ENCODE data around the gene TLK1. TPM values are rescaled to one million over a fixed set of nuclear protein-coding genes. Genes with fewer than 3 reads are reported as not detected.
"Not testable (repeated sequence)": the region's sequence is repeated elsewhere in the genome, so short reads cannot be mapped to it uniquely, and the experiment has no call there.

TLK1 gene
- polyA plus RNA-seq, 1 of the 3 experiments (the other 2 are of a cell fraction), result 4.8 TPM

DNA sequence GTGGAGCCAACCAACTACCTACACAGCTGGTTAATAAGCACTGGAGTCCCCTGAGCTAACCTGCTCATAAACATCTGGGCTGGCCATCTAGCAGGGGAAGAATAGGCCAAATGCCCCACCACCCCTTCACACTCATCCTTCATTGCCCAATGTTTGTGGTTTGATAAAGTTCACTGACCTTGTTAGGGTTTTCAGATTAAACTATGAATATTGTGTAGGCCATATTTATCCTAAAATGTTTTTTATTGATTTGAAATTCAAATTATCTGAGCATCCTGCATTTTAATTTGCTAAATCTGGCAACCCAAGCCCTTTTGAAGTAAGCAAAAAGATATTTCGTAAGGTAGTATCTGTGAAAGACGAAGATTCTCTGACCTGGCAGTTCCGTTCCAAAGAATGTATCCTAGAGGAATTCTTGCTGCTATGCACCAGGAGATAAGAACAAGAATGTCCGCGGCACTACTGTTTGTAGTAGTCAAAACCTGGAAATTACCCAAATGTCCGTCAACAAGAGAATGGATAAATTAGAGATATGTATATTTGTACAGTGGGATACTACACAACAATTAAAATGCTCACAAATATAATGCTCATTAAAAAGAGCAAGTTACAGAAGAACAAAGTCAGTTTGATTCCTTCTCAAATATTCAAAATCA lies 5.8 kb upstream of the TLK1 start (continued):
- TF ChIP-seq, protein P1, sequence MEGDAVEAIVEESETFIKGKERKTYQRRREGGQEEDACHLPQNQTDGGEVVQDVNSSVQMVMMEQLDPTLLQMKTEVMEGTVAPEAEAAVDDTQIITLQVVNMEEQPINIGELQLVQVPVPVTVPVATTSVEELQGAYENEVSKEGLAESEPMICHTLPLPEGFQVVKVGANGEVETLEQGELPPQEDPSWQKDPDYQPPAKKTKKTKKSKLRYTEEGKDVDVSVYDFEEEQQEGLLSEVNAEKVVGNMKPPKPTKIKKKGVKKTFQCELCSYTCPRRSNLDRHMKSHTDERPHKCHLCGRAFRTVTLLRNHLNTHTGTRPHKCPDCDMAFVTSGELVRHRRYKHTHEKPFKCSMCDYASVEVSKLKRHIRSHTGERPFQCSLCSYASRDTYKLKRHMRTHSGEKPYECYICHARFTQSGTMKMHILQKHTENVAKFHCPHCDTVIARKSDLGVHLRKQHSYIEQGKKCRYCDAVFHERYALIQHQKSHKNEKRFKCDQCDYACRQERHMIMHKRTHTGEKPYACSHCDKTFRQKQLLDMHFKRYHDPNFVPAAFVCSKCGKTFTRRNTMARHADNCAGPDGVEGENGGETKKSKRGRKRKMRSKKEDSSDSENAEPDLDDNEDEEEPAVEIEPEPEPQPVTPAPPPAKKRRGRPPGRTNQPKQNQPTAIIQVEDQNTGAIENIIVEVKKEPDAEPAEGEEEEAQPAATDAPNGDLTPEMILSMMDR (IDR thresholded peaks at IDR 0.05), result no peak
- TF ChIP-seq RXRA (IDR thresholded peaks at IDR 0.05; ENCODE audit: borderline replicate concordance, low read depth) (no peak), JUND (IDR thresholded peaks at IDR 0.05) (no peak)

DNA sequence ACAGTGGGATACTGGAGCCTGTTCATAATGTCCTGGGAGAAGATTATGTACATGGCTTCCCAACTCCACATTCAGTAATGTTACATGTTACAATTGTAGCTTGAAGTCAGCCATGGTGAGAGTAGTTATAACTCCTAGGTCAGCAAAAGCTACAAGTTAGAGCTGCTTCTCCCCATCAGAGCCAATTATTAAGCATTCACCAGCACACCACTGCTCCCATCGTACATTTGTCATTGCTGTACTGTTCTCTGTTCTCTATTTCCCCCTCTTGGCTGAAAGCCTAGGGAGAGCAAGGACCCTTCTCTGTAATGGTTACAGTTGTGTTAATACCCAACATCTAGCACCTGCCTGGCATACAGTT lies 5.3 kb upstream of the TLK1 start:
- TF ChIP-seq YY1 (IDR thresholded peaks at IDR 0.05; ENCODE audit: low read depth), result no peak
- TF ChIP-seq ELF1 (IDR thresholded peaks at IDR 0.05), result no peak
- Histone ChIP-seq H3K9me3 (no peaks in the 10 kb centered on the region), H3K27me3 (ENCODE audit: insufficient read depth) (no peaks in the 10 kb centered on the region), H3K9me2 (no peaks in the 10 kb centered on the region), H3K4me1 (ENCODE audit: control insufficient read depth in 1 of 2, insufficient read depth in 2 of 2, low read depth in 1 of 2, low read length in 1 of 2) (0 out of 4 replicates have a peak, but pooled peaks cover 0 to 4% of the 10 kb centered on the region in 2 experiments), H2AFZ (ENCODE audit: low read depth) (no peak overlapping the region), H3K27ac (ENCODE audit: low read depth in 2 of 2, low read length in 1 of 2) (no peak overlapping the region), H3K79me2 (ENCODE audit: insufficient read depth) (no peaks in the 10 kb centered on the region; the same call in 1 of the 2 replicates), H3K9ac (no peak overlapping the region), H4K20me1 (ENCODE audit: insufficient read depth) (no peaks in the 10 kb centered on the region), H3K4me2 (no peak overlapping the region), H3K4me3 (ENCODE audit: low read depth in 2 of 2, low read length in 1 of 2) (no peak overlapping the region), H3F3A (replicated peaks; ENCODE audit: insufficient read depth) (peaks cover 13% of the 10 kb centered on the region), H3K36me3 (replicated peaks in 1 of 2; ENCODE audit: control insufficient read depth in 1 of 2, insufficient read depth in 2 of 2, low read length in 1 of 2) (no peaks in the 10 kb centered on the region)
- CTCF ChIA-PET, result interaction anchor here (0.6 kb wide), 1 partner anchor 101 kb away, joined by 4 read pairs; no protein-coding TSS in a partner anchor
- DNase-seq, result no peak
- 94% methylated on average over 1 of the region's 1 CpG for WGBS (ENCODE audit: low lambda C conversion rate)
- POLR2A ChIA-PET, result no interaction called here

DNA sequence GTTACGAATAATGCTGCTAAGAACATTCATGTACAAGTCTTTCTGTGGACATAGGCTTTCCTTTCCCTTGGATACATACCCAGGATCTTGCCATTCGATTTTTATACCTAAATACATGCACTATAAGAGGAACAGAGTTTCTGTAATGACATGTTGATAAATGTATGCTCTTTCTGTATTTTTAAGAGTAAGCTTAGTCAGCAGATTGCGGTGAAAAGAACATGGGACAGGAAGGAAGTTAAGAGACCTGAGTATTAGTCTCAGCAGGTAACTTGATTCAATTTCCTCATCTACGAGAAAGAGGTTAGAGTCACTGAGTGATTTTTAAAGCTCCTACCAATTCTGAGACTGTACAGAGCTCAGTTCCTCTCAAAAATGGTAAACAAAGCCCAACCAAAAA lies 2.6 kb upstream of the TLK1 start:
- Histone ChIP-seq H4K20me1 (ENCODE audit: insufficient read depth) (peaks cover 9% of the 10 kb centered on the region), H3F3A (replicated peaks; ENCODE audit: insufficient read depth) (peaks cover 22% of the 10 kb centered on the region), H3K9ac (no peak overlapping the region), H3K9me2 (no peaks in the 10 kb centered on the region), H3K27me3 (ENCODE audit: insufficient read depth) (no peaks in the 10 kb centered on the region), H3K9me3 (no peaks in the 10 kb centered on the region), H3K4me1 (ENCODE audit: control insufficient read depth in 1 of 2, insufficient read depth in 2 of 2, low read depth in 1 of 2, low read length in 1 of 2) (peaks cover 3 to 6% of the 10 kb centered on the region in 2 experiments; a peak in 2 of 4 replicates), H3K4me3 (ENCODE audit: low read depth in 2 of 2, low read length in 1 of 2) (no peak overlapping the region), H3K27ac (ENCODE audit: low read depth in 2 of 2, low read length in 1 of 2) (no peak overlapping the region), H2AFZ (ENCODE audit: low read depth) (no peak overlapping the region), H3K79me2 (ENCODE audit: insufficient read depth) (peaks cover 16% of the 10 kb centered on the region), H3K36me3 (replicated peaks in 1 of 2; ENCODE audit: control insufficient read depth in 1 of 2, insufficient read depth in 2 of 2, low read length in 1 of 2) (no peaks in the 10 kb centered on the region), H3K4me2 (no peak overlapping the region)
- TF ChIP-seq RXRA (IDR thresholded peaks at IDR 0.05; ENCODE audit: borderline replicate concordance, low read depth) (no peak), TAF1 (IDR thresholded peaks at IDR 0.05; ENCODE audit: borderline replicate concordance, low read depth, low read length) (no peak), RAD21 (IDR thresholded peaks at IDR 0.05; ENCODE audit: low read length) (no peak), TEAD4 (IDR thresholded peaks at IDR 0.05; ENCODE audit: borderline replicate concordance, insufficient read depth) (no peak), GATA2 (CRISPR knock-in tag; IDR thresholded peaks at IDR 0.05) (no peak)
- POLR2A ChIA-PET, result no interaction called here
- no peak for DNase-seq
- WGBS (ENCODE audit: low lambda C conversion rate), result 83% methylated on average over 4 of the region's 4 CpGs
- CTCF ChIA-PET, result interaction anchor here (1.1 to 1.5 kb wide), 2 partner anchors 15 to 190 kb away, joined by 4 to 7 read pairs; no protein-coding TSS in a partner anchor

DNA sequence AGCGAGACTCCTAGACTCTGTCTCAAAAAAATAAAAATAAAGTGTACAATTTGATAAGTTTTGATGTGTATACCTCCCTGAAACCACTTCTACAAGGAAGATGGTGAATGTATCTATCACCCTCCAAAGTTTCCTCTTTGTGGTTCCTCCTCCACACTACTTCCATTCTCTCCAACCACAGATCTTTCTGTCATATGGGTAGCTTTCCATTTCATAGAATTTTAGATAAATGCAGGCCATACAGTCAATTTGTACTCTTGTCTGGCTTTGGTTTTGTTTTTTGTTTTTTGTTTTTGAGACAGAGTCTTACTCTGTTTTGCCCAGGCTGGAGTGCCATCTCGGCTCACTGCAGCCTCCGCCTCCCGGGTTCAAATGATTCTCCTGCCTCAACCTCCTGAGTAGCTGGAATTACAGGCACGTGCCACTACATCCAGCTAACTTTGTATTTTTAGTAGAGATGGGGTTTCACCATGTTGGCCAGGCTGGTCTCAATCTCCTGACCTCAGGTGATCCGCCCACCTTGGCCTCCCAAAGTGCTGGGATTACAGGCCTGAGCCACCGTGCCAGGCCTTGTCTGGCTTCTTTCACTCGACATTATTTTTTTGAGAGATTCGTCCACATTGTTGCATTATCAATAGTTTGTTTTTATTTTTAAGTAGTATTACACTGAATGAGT lies 2.0 kb upstream of the TLK1 start:
- POLR2A ChIA-PET; H2AFZ ChIP-seq (ENCODE audit: low read depth); H3K9me2 ChIP-seq; H3K9me3 ChIP-seq; H3K27me3 ChIP-seq (ENCODE audit: insufficient read depth); H3K9ac ChIP-seq; H3K36me3 ChIP-seq (replicated peaks in 1 of 2; ENCODE audit: control insufficient read depth in 1 of 2, insufficient read depth in 2 of 2, low read length in 1 of 2); DNase-seq; H3K4me3 ChIP-seq (ENCODE audit: low read depth in 2 of 2, low read length in 1 of 2); H3K4me2 ChIP-seq; H3K27ac ChIP-seq (ENCODE audit: low read depth in 2 of 2, low read length in 1 of 2): not testable (repeated sequence)
- WGBS (ENCODE audit: low lambda C conversion rate), result 97% methylated on average over 9 of the region's 9 CpGs
- Histone ChIP-seq H3K4me1 (ENCODE audit: control insufficient read depth in 1 of 2, insufficient read depth in 2 of 2, low read depth in 1 of 2, low read length in 1 of 2) (peaks cover 4 to 12% of the 10 kb centered on the region in 2 experiments; a peak in 2 of 4 replicates), H4K20me1 (ENCODE audit: insufficient read depth) (peaks cover 15% of the 10 kb centered on the region), H3F3A (replicated peaks; ENCODE audit: insufficient read depth) (peaks cover 22% of the 10 kb centered on the region), H3K79me2 (ENCODE audit: insufficient read depth) (peaks cover 22% of the 10 kb centered on the region)
- CTCF ChIA-PET, result interaction anchor here (1.1 to 6.7 kb wide), 3 partner anchors 16 to 190 kb away, joined by 4 to 46 read pairs (median 7); no protein-coding TSS in a partner anchor
